Endothelial cell of umbilical vein (primary cell): ENCODE results near the gene TBC1D24. TPM values are rescaled to one million over a fixed set of nuclear protein-coding genes. Genes with fewer than 3 reads are reported as not detected.
"Not testable (repeated sequence)": the region's sequence is repeated elsewhere in the genome, so short reads cannot be mapped to it uniquely, and the experiment has no call there.

Experiments used
- BruUV-seq: library from RNA; stranded (reverse); fragments of 400-500 nt; replicated peaks from 2 replicates; lab custom pipeline; 2021; lab: Mats Ljungman, UMichigan
- CTCF ChIA-PET: fragments of 300-600, 350-600 bp; sonication (Branson Sonifier 250); formaldehyde crosslinking; loops from one replicate; lab custom pipeline; 2021; ENCODE audit warnings: antibody characterized with exemption, inconsistent platforms; lab: Charles Lee
- POLR2A ChIA-PET: fragments of 300-600, 350-600 bp; sonication (Branson Sonifier 250); formaldehyde crosslinking; loops from one replicate; lab custom pipeline; 2021; ENCODE audit warnings: antibody characterized with exemption, inconsistent platforms; lab: Charles Lee
- DNase-seq: peaks from one replicate; pipeline ENCODE4 v3.0.0-alpha.2; 2011; ENCODE audit warnings: low read depth, low spot score
- FAIRE-seq: peaks from 2 replicates; lab custom pipeline; 2011; peaks lifted over from hg19 to GRCh38; lab: Jason Lieb, UNC
- H2AFZ ChIP-seq: 2 replicates; pipeline ENCODE4 v1.6.0; 2012; ENCODE audit warnings: low read depth, low read length, control low read depth, inconsistent platforms
- H3K27ac ChIP-seq: 2 replicates; pipeline ENCODE4 v1.5.1; 2011; ENCODE audit warnings: low read depth, mild to moderate bottlenecking, control low read depth, low read length, moderate library complexity; ENCODE audit not compliant: insufficient read depth
- H3K27me3 ChIP-seq, 2 experiments: 2 replicates each; pipeline versions ENCODE4 v1.6.0 to v1.6.1; 2011; ENCODE audit warnings: low read length in 2 of 2, mixed read lengths in 1 of 2; ENCODE audit not compliant: control insufficient read depth in 2 of 2, insufficient read depth in 2 of 2
- H3K36me3 ChIP-seq, 2 experiments: 2 replicates in 1 of 2; 3 replicates in 1 of 2; pipeline ENCODE4 v1.5.1; 2011; ENCODE audit warnings: low read length in 2 of 2, mild to moderate bottlenecking in 1 of 2, moderate library complexity in 1 of 2; ENCODE audit not compliant: control insufficient read depth in 2 of 2, insufficient read depth in 2 of 2; ENCODE audit errors: extremely low read depth in 1 of 2
- H3K4me1 ChIP-seq: 3 replicates; pipeline ENCODE4 v1.5.1; 2011; ENCODE audit warnings: mild to moderate bottlenecking, low read length; ENCODE audit not compliant: control insufficient read depth, insufficient read depth; ENCODE audit errors: extremely low read depth
- H3K4me2 ChIP-seq: 2 replicates; pipeline ENCODE4 v1.6.1; 2011; ENCODE audit warnings: low read length, control low read depth, mixed read lengths; ENCODE audit not compliant: insufficient read depth
- H3K4me3 ChIP-seq, 3 experiments: fragments of 200-600 bp in 1 of 3; sonication (generic), shearing (Covaris generic) in 1 of 3; replicated peaks in 1 of 3; 2 replicates each; pipeline ENCODE4 v1.5.1; 2011 to 2016; ENCODE audit warnings: control low read depth in 3 of 3, low read length in 3 of 3, mild to moderate bottlenecking in 2 of 3, inconsistent platforms in 1 of 3, low read depth in 1 of 3, moderate library complexity in 1 of 3; ENCODE audit not compliant: insufficient read depth in 1 of 3
- H3K79me2 ChIP-seq: 2 replicates; pipeline ENCODE4 v1.6.0; 2012; ENCODE audit warnings: low read length, inconsistent platforms; ENCODE audit not compliant: control insufficient read depth, insufficient read depth
- H3K9ac ChIP-seq: replicated peaks from 2 replicates; pipeline ENCODE3; 2011; ENCODE audit warnings: low read length, control low read depth; ENCODE audit not compliant: insufficient read depth; ENCODE audit errors: extremely low read depth
- H3K9me1 ChIP-seq: replicated peaks from 3 replicates; pipeline ENCODE4 v1.6.0; 2011; ENCODE audit warnings: mild to moderate bottlenecking, low read length; ENCODE audit not compliant: control insufficient read depth, insufficient read depth; ENCODE audit errors: extremely low read depth
- H3K9me3 ChIP-seq: replicated peaks from 2 replicates; pipeline ENCODE4 v1.5.1; 2012; ENCODE audit warnings: low read length, inconsistent platforms; ENCODE audit not compliant: control insufficient read depth, insufficient read depth
- H4K20me1 ChIP-seq: replicated peaks from 2 replicates; pipeline ENCODE3; 2011; ENCODE audit warnings: mild to moderate bottlenecking, low read length; ENCODE audit not compliant: control insufficient read depth, insufficient read depth; ENCODE audit errors: extremely low read depth
- EZH2 ChIP-seq: IDR thresholded peaks from 2 replicates; pipeline ENCODE4 v1.6.1; 2012; ENCODE audit warnings: borderline replicate concordance, low read depth, mild to moderate bottlenecking, moderate library complexity, low read length, inconsistent platforms; ENCODE audit not compliant: severe bottlenecking
- FOS ChIP-seq: IDR thresholded peaks from 2 replicates; pipeline ENCODE4 v1.6.1; 2011; ENCODE audit warnings: mild to moderate bottlenecking, low read length, moderate library complexity, borderline replicate concordance; ENCODE audit not compliant: insufficient read depth
- GATA2 ChIP-seq: IDR thresholded peaks from 2 replicates; pipeline ENCODE4 v1.7.0; 2011; ENCODE audit warnings: low read depth, mild to moderate bottlenecking, moderate library complexity, mixed read lengths, low read length; ENCODE audit not compliant: insufficient read length, insufficient read depth
- MYC ChIP-seq: IDR thresholded peaks from one replicate; pipeline ENCODE4 v1.6.1; 2011; ENCODE audit warnings: mild to moderate bottlenecking, low read depth, low read length
- POLR2A ChIP-seq: IDR thresholded peaks from 2 replicates; pipeline ENCODE4 v1.6.1; 2012; ENCODE audit warnings: low read depth, mild to moderate bottlenecking, control low read depth, low read length
- POLR2AphosphoS5 ChIP-seq: IDR thresholded peaks from 2 replicates; pipeline ENCODE4 v1.6.1; 2012; ENCODE audit warnings: low read depth, mild to moderate bottlenecking, control low read depth, low read length, moderate library complexity; ENCODE audit not compliant: insufficient read depth
- dilution Hi-C: fragments of 300-500 bp; cut with MboI; formaldehyde crosslinking; loops from one replicate; pipeline ENCODE4 v1.15.0; 2019; ENCODE audit warnings: low sequenced_read_pairs; ENCODE audit not compliant: extremely low pct_ligation_motif_present
- intact Hi-C: fragments of 100-400 bp; cut with micrococcal nuclease; formaldehyde crosslinking; loops from one replicate; pipeline ENCODE4 v1.10.0; 2022
- polyA plus RNA-seq, 4 experiments: library from polyadenylated mRNA; depleted of rRNA in 3 of 4; stranded (reverse) in 3 of 4; unstranded in 1 of 4; fragments of >200 nt; gene quantifications; 2 replicates each; pipeline versions ENCODE4 v1.2.1 to v1.2.3, GENCODE V29; 2011 to 2012; ENCODE audit warnings: missing spikeins in 1 of 4
- total RNA-seq: library from RNA; stranded (reverse); gene quantifications from 2 replicates; pipeline ENCODE4 v1.2.3, GENCODE V29; 2021

TBC1D24 gene
- total and polyA plus RNA-seq, 2 donors (not counting 3 experiments of a cell fraction or from before 2014, with no cell fraction given) = 8.1 to 22.8 TPM

DNA sequence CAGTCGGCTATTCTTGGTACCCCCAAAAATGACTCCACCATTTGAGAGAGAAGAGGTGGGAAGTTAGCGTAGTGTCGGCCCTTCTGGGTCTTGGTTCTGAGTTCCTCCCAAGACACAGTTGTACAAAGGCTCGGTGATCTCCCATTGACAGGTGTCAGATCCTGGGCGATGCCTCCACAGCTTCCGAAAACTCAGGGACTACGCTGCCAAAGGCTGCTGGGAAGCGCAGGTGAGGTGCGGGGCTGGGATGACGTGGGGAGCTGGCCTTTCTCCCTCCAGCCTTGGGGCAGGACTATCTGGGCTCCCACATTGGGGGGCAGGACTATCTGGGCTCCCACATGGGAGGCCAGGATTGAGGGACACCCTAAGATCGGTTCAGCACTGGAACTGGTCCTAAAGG, 35.3 kb upstream of the TBC1D24 start:
- H3K27ac ChIP-seq = no peak overlapping the region
- no peaks in the 10 kb centered on the region for H3K9me1 ChIP-seq
- no peak overlapping the region for H3K4me2 ChIP-seq
- DNase-seq = no peak
- ChIA-PET POLR2A (no interaction called here), CTCF (interaction anchor here (1.9 kb wide), 1 partner anchor 11 kb away, joined by 8 read pairs; the partner anchor contains the start of gene CCNF)
- TF ChIP-seq GATA2 (no peak), MYC (no peak), POLR2A (no peak), FOS (no peak), POLR2AphosphoS5 (no peak), EZH2 (no peak)
- H3K4me1 ChIP-seq = no peaks in the 10 kb centered on the region
- H3K27me3 ChIP-seq = no peaks in the 10 kb centered on the region
- H3K9ac ChIP-seq = no peak overlapping the region
- no peaks in the 10 kb centered on the region for H3K9me3 ChIP-seq
- H3K36me3 ChIP-seq = peaks cover 18 to 23% of the 10 kb centered on the region in 2 experiments
- dilution Hi-C loops = no loop called here
- no peak for FAIRE-seq
- intact Hi-C loops = no loop called here
- H4K20me1 ChIP-seq = no peaks in the 10 kb centered on the region
- no TSS peak for BruUV-seq
- H3K79me2 ChIP-seq = peaks cover 9% of the 10 kb centered on the region
- no peak overlapping the region for H2AFZ ChIP-seq
- H3K4me3 ChIP-seq = no peak overlapping the region

DNA sequence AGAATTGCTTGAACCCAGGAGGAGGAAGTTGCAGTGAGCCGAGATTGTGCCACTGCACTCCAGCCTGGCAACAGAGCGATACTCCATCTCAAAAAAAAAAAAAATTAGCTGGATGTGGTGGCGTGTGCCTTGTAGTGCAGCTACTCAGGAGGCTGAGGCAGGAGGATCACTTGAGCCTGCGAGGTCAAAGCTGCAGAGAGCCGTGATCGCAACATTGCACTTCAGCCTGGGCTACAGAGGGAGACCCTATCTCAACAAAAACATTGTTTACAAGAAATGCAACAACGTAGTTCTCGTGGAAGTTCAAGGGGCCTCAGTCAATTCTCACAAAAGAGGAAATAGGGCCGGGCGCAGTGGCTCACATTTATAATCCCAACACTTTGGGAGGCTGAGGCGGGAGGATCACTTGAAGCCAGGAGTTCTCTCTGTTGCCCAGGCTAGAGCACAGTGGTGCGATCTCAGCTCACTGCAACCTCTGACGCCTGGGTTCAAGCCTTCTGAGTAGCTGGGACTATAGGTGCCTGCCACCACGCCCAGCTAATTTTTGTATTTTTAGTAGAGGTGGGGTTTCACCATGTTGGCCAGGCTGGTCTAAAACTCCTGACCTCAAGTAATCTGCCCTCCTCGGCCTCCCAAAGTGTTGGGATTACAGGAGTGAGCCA, 33.7 kb upstream of the TBC1D24 start:
- DNase-seq, BruUV-seq, H3K27me3 ChIP-seq, H3K79me2 ChIP-seq, H3K27ac ChIP-seq, H3K9ac ChIP-seq, dilution Hi-C loops, H3K4me1 ChIP-seq, intact Hi-C loops, H4K20me1 ChIP-seq, H3K9me1 ChIP-seq, H3K4me2 ChIP-seq, FAIRE-seq, H3K9me3 ChIP-seq, POLR2A ChIA-PET, H2AFZ ChIP-seq, H3K4me3 ChIP-seq: not testable (repeated sequence)
- CTCF ChIA-PET = interaction anchor here (1.4 to 1.9 kb wide), 2 partner anchors 13 to 16 kb away, joined by 4 to 8 read pairs; partner anchors contain the start of gene CCNF
- peaks cover 22 to 28% of the 10 kb centered on the region in 2 experiments for H3K36me3 ChIP-seq
